CMK (cell line): ENCODE data around the gene RBM8A.
"Not testable (repeated sequence)": the region's sequence is repeated elsewhere in the genome, so short reads cannot be mapped to it uniquely, and the experiment has no call there.

Source experiments
- DNase-seq: peaks from one replicate; pipeline ENCODE4 v3.0.0-alpha.2; 2010; ENCODE audit warnings: low read depth

The RBM8A gene

DNA sequence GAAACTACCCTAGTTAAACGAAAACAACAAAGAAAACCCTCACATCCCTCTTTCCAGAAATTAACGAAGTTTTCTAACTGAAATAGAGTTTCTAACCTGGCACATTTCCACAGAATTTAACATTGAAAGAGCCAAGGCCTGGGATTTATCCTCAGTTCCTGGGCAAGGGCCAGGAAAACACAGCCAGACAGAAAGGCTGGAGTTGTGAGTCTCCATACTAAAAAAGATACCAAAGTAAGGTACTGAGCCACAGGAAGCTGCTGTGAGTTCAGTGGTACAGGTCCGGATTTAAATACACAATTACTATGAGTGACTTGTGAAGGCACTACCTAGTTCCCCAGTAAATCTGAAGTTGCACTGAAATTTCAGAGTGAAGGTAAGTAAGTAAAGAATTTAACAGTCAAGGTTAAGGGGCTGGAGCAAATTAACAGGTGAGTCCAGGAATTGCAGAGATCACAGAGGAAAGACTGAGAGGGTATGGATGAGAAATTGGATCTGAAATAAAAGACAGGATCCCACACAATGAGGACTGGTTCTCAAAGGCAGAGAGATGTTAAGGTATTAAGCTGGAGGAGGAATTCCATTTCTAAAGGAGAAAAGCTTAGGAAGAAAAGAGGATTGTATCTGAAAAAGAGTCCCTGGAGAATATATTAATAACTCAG, 29.6 kb upstream of the RBM8A start:
- DNase-seq: no peak

DNA sequence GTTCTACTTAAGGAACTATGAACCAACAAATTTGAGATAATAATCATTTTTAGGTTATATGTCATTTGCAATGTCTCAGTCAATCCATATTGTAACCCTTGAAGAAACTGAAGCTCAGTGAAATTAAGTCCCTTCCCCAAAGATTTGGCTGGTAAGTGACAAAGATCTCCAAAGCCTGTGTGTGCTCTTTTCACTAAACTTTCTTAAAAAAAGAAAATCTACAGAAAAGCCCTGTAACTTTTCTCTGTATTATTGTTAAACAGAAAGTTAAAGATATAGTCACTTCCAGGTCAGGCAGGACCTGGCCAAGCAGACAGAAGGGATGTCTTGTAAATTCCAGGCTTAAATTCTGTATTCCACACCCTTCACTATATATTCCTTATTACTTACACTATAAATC, 29.1 kb upstream of the RBM8A start:
- no peak for DNase-seq

- no peak for DNase-seq
Measured at GRCh38 chr1:145955436-145955835, 28.2 kb upstream of the RBM8A start.

DNA sequence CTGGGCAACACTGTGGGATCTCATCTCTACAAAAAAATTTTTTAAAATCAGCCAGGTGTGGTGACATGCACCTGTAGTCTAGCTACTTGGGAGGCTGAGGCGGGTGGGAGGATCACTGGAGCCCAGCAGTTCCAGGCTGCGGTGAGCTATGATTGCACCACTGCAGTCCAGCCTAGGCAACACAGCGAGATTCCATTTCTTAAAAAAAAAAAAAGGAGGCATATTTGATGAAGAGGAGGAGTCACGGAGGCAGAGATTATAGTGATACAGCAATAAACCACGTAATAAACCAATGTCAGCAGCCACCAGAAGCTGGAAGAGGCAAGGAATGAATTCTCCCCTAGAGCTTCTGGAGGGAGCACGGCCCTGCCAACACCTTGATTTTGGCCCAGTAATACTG, 26.6 kb upstream of the RBM8A start:
- no peak for DNase-seq

DNA sequence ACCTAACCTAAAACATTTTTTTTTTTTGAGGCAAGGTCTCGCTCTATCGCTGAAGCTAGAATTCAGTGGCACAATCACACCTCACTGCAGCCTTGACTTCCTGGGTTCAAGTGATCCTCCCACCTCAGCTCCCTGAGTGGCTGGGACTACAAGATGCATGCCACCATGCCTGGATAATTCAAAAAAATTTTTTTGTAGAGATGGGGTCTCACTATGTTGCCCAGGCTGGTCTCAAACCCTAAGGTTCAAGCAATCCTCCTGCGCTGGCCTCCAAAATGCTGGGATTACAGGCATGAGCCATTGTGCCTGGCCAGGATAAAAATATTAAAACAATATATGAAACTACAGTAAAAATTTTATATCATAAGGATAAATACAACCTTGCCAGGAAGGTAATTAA, 25.6 kb upstream of the RBM8A start:
- DNase-seq: no peak

DNA sequence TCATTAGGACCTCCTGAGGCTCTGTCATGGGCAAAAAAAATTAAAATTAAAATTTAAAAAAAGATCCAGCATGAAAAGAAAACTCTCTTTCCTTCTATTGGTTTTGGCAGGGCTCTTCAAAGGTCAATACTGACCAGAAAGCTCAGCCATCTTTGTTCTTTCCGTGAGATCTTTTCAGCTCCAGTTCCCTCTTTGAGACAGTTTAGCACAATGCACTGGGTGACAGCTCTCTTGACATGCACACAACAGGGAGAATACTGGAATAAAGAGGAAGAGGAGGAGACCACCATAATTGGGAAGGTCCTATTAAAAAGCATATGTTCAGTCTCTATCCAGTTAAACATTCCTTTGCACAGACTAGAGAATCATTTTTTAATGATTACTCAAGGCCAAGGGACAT, 24.2 kb upstream of the RBM8A start:
- DNase-seq: no peak

- DNase-seq: no peak
Measured at GRCh38 chr1:145949219-145949618, 21.9 kb upstream of the RBM8A start.

- no peak for DNase-seq
Measured at GRCh38 chr1:145947551-145947950, 20.3 kb upstream of the RBM8A start.

GRCh38 chr1:145946477-145946986, 19.2 kb upstream of the RBM8A start:
- DNase-seq: no peak

- DNase-seq: no peak
Measured at GRCh38 chr1:145944532-145944931, 17.2 kb upstream of the RBM8A start.

DNA sequence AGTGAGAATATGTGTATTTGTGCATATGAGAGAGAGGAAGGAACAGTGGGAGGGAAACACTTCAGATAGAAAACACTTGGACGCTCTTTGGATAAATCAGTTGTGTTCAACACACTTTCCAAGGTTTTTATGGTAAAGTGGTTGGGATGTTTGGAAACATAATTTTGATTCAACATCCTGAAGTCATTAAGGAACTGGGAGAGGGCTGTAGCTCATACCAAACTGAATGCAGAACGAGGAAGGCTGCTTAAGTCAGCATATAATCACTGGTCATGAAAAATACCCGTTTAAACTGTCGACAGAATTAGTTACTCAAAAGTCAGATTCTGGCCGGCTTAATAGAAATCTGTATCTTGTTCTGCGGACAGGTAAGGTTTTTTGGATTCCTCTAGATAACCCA, 15.6 kb upstream of the RBM8A start:
- no peak for DNase-seq

GRCh38 chr1:145942405-145942804, 15.1 kb upstream of the RBM8A start:
- DNase-seq: no peak

- DNase-seq: no peak
Measured at GRCh38 chr1:145937436-145937835, 10.2 kb upstream of the RBM8A start.

DNA sequence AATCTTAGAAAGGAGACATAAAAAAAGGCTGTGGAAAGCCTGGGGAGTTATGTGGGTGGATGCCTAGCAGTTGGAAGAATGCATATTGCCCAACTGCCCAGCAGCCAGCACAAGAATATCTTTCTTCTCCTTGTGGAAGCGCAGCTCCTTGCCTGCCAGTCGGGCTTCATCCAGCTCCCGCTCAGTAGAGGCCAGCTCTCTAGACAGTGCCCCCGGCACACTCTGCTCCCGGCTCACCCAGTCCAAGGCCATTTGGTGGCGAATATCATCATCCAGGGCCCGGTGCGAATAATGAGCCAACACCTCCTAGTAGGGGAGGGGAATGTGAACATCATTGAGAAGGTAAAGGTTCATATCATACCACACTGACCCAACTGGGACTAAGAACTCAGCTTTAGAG, 9.0 kb upstream of the RBM8A start:
- no peak for DNase-seq

DNA sequence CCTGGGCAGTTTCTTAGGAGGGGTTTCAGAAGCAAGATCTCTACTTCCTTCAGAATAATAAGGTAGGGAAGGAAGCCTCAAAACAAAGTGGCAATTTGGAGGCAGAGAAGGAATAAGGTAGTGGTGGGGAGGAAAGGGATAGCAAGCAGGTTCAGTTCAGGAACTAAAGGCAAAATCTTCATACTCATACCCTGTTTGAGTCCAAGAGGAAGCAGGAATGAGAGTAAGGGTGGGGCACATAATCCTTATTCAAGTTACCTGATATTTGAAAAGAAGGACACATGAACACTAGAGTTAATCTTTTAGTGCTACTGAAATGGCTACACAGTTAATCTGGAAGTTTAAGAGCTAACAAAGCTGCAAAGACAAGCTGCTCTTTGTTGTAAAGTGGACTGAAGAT, 8.4 kb upstream of the RBM8A start:
- no peak for DNase-seq

- DNase-seq: not testable (repeated sequence)
Measured at GRCh38 chr1:145932522-145933009, 5.3 kb upstream of the RBM8A start.

GRCh38 chr1:145927916-145928643, 796 bp upstream of the RBM8A start:
- DNase-seq: no peak

DNA sequence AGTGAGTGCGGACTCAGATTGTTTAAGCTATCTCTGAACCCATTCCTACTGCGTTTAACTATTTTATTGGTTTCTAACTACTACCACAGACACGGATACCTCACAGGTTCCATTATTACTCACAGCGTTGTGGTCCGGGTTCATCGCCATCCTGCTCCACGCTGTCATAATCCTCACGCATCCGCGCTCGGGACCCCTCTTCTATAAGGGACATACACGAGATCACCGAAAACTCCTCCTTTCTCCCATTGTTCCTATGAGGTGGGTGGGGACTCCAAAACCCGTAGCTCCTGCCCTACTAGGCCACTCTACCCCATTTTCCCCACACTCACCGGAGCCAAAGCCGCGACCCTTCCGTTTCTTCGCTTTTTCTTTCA, 610 bp downstream of the RBM8A start:
- DNase-seq: no peak

- no peak for DNase-seq
Measured at GRCh38 chr1:145922266-145922665, 5.0 kb downstream of the RBM8A start.

- DNase-seq: not testable (repeated sequence)
Measured at GRCh38 chr1:145920297-145920696, 7.0 kb downstream of the RBM8A start.

DNA sequence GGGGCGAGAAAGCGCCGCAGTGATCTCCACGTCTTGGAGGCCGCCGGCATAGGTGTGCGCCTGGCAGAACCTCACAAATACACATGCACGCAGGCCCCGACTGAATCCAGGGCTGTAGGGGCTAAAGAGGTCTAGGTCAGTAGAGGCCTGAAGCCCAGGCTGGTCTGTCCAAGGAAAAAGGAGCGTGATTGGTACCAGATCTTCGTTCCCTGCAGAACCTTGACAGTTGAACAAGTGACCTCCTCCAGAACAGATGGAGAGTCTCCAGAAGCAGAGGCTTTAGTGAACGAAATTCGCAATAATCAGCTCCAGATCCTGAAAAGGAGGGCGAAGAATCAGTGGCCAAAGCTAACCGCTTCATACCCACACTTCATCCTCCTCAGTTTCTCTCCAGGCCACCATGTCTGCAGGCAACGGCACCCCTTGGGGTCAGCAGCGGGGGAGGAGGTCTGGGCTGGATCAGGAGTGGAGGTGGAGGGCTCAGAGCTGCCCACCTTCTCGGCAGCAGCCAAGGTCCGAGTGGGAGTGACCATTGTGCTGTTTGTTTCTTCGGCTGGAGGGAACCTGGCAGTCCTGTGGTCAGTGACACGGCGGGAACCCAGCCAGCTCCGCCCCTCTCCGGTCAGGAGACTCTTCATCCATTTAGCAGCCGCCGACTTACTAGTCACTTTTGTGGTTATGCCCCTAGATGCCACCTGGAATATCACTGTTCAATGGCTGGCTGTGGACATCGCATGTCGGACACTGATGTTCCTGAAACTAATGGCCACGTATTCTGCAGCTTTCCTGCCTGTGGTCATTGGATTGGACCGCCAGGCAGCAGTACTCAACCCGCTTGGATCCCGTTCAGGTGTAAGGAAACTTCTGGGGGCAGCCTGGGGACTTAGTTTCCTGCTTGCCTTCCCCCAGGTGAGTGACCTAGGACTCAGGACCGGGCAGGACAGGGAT, 8.0 kb downstream of the RBM8A start:
- peak; percentile 45 for DNase-seq
